HUDEP-2 (cell line): Measurements from ENCODE around the gene PRL.

Source experiments
- DNase-seq, 76 experiments: peaks; one replicate each; lab custom pipeline; 2025; ENCODE audit not compliant: unreplicated experiment in 76 of 76; lab: John Stamatoyannopoulos, UW

Gene PRL

DNA sequence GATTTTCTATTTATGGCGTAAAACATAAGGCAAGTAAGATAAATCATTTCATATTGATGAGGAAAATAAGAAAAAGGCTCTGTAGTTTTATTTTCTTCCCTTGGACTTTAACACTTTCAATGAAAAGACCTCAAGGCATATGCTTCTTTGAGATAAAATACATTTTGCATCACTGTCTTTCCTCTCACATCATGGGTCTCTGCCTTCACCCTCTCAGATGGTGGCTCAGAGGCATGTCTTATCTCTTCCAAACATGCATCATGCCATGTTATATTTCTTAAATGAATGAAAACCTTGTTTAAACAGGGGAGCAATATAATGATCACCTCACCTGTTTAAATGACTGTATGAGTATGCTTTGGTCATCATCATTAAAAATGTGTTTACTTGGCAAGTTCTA, 59.3 kb downstream of the PRL start:
- no peak for DNase-seq
